ENCODE results near the gene REXO1.

The REXO1 gene

DNA sequence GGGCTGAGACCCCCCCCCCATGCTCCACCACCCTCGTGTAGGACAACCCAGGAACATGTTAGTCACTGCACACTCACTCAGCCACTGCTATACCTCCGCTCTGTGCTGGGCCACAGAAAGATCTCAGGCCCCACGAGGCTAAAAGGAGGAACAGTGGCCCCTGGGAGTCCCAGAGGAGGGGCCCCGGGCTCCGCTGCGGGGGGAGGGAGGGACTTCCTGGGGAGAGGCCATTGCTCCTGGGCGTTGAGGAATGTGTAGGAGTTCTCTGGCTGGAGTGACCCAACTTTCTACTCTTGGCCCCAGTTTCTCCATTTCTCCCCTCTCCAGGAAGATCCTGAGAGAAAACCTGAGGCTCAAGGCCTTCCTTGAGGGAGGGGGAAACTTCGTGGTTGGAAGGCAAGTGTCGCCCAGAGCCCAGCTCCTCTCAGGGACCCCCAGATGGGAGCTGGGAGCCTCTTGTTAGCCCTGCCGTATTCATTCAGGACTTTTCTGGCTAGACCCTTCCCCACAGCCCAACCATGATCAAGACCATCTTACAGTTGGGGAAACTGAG lies 81.4 kb downstream of the REXO1 start:
- DNase-seq (ENCODE audit: low read depth): no peak

DNA sequence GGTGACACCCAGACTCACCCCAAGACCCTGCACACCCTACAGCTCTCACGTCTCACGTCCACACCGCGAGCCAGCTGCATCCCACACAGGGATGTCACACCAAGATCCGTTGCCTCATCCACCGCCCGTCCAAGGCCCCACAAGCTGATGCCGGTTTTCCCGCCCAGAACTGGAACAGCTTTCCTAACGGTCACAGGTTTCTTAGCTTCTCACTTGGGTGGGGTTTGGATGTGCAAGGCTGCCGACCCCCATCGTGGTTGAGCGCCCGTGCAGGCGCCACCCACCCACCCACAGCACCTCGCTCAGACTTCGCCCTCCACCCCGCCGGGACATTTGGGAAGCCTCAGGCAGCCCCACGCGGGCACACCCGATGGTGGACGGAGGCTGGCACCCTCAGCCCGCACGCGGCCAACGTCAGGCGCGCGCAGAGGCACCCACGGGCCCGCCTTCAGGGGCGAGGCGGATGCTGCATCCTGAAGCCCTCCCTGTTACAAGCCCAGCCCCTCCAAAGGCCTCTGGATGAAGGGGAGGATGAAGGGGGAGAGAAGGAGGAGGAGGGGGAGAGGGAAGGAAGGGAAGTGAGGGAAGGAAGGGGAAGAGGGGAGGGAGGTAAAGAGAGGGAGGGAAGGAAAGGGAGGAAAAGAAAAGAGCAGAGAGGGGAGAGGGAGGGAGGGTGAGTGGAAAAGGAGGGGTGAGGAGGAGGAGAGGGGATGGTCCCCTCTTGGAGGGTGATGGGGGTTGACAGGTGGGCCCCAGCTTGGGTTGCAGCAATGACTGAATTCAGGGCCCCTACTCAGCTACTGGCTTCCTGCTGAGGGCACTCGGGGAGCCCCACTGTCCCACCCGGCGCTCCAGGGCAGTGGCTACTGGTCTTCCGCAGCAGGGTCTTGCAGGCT lies 82.1 kb downstream of the REXO1 start:
- DNase-seq (ENCODE audit: low read depth): no peak
